ES-I3 (cell line): ENCODE measurements around the gene ALOX12B.
"Not testable (repeated sequence)": the region's sequence is repeated elsewhere in the genome, so short reads cannot be mapped to it uniquely, and the experiment has no call there.

Experiments
- H3K36me3 ChIP-seq: 2 replicates; pipeline ENCODE4 v1.6.1; 2013; ENCODE audit warnings: mild to moderate bottlenecking, low read length, control low read depth, moderate library complexity; ENCODE audit not compliant: insufficient read depth
- H3K4me1 ChIP-seq: 2 replicates; pipeline ENCODE4 v1.6.1; 2013; ENCODE audit warnings: mild to moderate bottlenecking, control low read depth, low read length; ENCODE audit not compliant: insufficient read depth
- H3K9ac ChIP-seq: 2 replicates; pipeline ENCODE4 v1.6.1; 2013; ENCODE audit warnings: low read depth, mild to moderate bottlenecking, low read length, moderate library complexity
- H3K9me3 ChIP-seq: 2 replicates; pipeline ENCODE4 v1.6.1; 2013; ENCODE audit warnings: mild to moderate bottlenecking, low read length, moderate library complexity; ENCODE audit not compliant: control insufficient read depth, insufficient read depth

ALOX12B gene

DNA sequence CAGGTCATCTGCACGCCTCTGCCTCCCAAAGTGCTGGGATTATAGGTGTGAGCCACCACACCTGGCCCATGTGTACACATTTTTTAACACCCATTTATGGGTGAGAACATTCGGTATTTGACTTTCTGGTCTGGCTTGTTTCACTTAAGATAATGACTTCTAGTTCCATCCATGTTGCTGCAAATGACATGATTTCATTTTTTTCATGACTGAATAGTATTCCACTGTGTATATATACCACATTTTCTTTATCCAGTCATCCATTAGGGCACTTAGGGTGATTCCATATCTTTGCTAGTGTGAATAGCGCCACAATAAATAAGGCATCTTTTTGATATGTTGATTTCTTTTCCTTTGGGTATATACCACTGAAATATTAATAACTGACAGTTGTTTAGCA, 5.6 kb downstream of the ALOX12B start:
- Histone ChIP-seq H3K36me3 (no peaks in the 10 kb centered on the region), H3K4me1 (no peaks in the 10 kb centered on the region), H3K9ac (no peak overlapping the region), H3K9me3 (no peaks in the 10 kb centered on the region)

DNA sequence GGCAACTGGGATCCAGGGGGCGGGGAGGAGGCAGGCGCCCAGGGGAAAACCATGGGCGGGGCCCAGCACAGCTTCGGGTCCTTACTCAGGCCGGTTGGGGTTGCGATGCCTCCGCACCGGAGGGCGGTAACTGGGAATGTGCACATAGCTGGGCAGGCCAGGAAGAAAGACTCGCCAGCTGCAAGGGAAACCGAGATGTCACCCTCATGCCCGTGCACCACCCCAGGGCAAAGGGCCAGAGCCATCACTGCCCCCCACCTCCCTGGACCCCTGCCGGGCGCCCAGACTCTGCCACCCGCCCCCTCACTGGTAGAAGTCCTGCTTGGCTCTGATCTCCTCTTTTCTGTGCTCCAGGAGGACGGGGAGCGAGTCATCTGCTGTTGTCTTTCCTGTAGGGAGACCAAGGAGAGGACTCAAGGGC, 6.7 kb downstream of the ALOX12B start:
- Histone ChIP-seq H3K4me1 (no peaks in the 10 kb centered on the region), H3K9me3 (no peaks in the 10 kb centered on the region), H3K36me3 (no peaks in the 10 kb centered on the region), H3K9ac (peak overlapping the region; percentile 56; the same call in 1 of the 2 replicates)

DNA sequence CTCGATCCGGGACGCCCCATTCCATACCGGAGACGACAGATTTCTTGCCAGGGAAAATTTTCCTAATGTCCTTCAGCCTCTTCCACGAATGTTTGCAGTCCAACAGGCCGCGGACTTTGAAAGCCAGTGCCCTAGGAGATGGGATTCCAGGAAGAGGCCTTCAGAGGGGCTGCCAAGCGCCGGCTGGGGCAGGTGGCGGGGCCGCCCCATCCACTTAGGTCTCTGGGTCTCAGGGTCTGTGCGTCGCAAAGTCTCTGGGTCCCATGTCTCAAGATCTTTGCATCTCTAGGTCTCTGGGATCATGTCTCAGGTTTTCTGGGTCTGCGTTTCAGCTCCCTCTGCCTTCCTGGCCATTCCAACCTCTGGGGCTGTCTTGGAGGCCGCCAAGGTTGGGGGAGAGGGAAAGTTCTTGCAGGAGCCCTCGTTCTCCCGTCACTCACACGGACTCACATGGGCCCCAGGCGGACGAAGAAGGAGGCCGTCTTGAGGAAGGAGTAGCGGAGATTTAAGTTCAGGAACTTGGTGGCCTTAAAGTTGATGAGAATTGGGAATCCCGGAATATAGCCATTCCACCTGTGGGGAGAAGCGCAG, 7.2 kb downstream of the ALOX12B start:
- H3K9me3 ChIP-seq, result no peaks in the 10 kb centered on the region
- no peaks in the 10 kb centered on the region for H3K36me3 ChIP-seq
- H3K9ac ChIP-seq, result peak overlapping the region; percentile 56; the same call in 1 of the 2 replicates
- H3K4me1 ChIP-seq, result no peaks in the 10 kb centered on the region

DNA sequence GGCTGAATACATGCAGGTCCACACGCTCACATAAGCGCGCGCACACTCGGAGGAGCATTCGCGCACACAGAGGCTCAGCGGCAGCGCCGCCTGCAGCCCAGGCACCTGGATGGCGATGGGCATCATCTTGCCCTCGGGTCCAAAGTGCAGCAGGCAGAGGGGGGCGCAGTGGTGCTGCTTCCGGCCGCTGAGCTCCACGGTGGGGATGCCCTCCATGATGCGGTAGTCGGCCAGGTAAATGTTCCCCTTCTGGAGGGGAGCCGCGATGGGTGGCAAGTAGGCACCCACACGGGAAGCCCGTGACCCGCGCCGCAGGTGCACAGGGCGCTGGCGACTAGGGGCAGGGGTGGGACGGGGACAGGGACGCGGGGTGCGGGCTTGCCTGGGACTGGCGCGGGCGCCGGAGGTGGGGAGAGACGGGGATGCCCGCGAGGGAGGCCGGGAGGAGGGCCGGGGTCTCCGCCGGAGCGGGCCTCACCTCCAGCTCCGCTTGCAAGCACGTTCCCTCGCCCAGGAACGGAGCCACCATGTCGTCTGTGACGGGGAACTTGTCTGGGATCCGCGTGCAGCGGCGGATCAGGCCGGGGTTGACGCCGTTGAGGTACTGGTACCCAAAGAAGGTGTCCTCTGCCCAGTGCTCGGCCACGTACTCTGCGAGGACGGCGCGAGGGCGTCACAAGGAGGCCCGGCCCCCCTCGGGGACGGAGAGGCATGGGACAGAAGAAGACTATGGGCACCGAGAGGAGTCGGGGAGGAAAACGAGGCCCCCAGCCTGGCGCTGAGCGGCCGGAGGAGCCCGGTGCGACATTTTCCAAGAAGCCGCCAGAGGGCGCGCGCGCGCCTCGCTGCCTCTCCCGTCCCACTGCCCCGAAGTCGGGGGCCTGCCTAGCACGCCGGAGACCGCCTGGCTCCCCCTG, 8.0 kb downstream of the ALOX12B start:
- Histone ChIP-seq H3K9ac (peak overlapping the region; percentile 56; the same call in 1 of the 2 replicates), H3K4me1 (no peaks in the 10 kb centered on the region), H3K36me3 (no peaks in the 10 kb centered on the region), H3K9me3 (no peaks in the 10 kb centered on the region)

DNA sequence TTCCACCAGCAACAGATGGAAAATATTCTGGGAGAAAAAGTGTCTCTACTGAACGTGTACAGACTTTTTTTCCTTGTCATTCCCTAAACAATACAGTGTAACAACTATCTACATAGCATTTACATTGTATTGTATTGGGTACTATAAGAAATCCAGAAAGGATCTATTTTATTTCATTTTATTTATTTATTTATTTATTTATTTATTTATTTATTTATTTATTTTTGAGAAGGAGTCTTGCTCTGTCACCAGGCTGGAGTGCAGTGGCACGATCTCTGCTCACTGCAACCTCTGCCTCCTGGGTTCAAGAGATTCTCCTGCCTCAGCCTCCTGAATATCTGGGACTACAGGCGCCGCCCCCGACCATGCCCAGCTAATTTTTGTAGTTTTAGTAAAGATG, 9.6 kb downstream of the ALOX12B start:
- not testable (repeated sequence) for H3K36me3 ChIP-seq, H3K4me1 ChIP-seq, H3K9me3 ChIP-seq, H3K9ac ChIP-seq

DNA sequence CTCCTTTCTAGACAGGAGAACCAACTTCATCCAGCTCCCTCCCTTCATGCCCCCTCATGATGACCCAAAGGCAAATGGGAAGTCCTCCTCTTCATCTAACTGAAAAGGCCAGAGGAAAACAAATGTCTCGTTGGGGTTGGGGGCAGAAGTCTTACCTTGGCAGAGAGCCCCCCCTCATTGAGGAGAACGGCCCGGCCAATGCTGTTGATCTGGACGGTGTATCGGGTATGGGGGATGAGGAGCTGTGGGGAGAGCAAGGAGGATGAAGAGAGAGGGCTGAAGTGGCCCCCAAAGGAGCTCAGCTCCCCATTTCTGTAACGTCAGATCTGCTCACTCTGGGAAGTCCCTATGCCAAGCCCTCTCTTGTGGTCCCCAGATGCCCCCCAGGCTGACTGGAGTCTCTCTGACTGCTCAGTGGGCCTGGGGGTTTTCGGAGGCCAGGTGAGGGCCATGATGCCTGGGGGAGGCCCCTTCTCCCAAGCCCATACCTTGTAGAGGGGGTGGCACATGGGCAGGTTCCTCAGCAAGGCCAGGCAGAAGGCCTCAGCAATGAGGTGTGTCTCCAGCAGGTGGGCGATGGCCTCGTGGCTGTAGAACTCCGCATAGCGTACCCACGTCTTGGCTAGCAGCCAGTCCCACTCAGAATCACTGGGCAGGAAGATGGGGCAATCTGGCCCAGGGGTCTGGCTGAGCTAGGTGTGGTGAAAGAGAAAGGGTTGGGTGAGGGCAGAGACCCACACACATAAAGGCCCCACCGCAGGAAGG, 10.8 kb downstream of the ALOX12B start:
- H3K9me3 ChIP-seq, result no peaks in the 10 kb centered on the region
- no peaks in the 10 kb centered on the region; the same call in 1 of the 2 replicates for H3K4me1 ChIP-seq
- H3K36me3 ChIP-seq, result no peaks in the 10 kb centered on the region
- H3K9ac ChIP-seq, result no peak overlapping the region

DNA sequence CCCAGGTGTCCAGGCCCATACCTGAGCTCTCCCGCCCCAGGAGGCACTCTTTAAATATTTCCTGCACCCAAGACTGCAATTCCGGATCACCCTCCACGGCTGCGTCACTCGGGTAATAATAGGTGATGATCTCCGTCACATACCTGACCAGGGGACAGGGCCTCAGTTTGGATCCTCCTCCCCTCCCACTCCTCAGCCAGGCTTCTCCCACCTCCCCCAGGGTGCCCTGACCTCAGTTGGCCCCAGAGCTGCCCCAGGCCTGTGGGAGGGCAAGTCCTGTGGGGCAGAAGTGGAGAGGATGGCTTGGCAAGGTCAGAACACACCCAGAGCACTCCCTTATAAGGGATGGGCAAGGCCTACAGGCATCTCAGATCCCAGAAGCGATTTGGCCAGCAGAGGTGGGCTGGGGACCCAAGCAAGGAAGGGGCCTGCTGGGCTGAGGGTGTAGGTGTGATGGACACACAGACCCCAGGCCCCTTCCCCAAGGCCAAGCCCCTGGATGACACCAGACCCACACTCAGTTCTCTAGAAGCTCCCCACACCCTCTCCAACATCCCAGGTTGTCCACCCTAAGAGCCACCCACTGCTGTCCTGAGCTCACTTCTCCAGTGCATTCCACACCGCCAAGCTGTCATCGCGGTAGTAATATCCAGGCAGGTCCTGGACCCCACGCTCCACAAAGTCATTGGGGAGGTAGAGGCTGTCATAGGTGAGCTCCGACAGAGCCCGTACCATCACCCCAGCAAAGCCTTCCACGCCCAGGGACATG, 11.8 kb downstream of the ALOX12B start:
- H3K36me3 ChIP-seq, result no peaks in the 10 kb centered on the region
- H3K9ac ChIP-seq, result no peak overlapping the region
- no peaks in the 10 kb centered on the region for H3K9me3 ChIP-seq
- no peaks in the 10 kb centered on the region; the same call in 1 of the 2 replicates for H3K4me1 ChIP-seq

DNA sequence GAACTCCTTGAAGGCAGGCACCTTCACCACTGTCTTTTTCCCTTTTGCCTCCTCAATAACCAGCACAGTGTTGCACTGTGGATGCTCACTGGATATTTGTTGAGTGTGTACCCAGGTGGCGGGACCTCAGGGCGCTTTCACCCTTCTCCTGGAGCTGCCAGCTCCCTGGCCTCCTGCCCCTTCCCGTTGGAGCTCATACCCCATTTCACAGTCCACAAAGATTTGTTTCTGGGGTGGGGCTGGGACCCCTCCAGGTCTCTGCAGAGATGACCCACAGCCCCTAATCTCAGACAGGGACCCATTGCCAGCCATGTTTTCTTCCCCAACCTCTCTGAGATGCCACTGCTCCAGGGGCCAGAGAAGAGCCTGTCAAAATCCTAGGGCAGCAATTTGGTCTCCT, 12.4 kb downstream of the ALOX12B start:
- Histone ChIP-seq H3K4me1 (no peaks in the 10 kb centered on the region; the same call in 1 of the 2 replicates), H3K36me3 (no peaks in the 10 kb centered on the region), H3K9ac (no peak overlapping the region), H3K9me3 (no peaks in the 10 kb centered on the region)

DNA sequence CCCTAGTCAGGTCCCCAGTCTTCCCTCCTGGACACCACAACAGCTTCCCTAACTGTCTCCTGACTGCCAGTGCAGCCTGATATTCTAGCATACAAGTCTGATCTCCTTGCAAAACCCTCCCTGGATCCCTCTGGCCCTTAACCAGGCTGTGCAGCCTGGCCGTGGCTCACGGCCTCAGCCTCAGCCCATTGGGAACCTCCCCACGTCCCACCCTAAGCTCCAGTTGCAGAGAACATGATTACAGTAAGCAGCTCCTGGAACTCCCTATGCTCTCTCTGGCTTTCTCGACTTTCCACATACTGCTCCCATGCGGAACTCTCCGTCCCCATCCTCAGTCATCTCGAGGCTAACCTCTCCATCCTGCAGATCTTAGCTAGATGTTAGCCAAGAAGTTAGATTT, 13.0 kb downstream of the ALOX12B start:
- Histone ChIP-seq H3K9ac (no peak overlapping the region), H3K4me1 (no peaks in the 10 kb centered on the region; the same call in 1 of the 2 replicates), H3K36me3 (no peaks in the 10 kb centered on the region), H3K9me3 (no peaks in the 10 kb centered on the region)

DNA sequence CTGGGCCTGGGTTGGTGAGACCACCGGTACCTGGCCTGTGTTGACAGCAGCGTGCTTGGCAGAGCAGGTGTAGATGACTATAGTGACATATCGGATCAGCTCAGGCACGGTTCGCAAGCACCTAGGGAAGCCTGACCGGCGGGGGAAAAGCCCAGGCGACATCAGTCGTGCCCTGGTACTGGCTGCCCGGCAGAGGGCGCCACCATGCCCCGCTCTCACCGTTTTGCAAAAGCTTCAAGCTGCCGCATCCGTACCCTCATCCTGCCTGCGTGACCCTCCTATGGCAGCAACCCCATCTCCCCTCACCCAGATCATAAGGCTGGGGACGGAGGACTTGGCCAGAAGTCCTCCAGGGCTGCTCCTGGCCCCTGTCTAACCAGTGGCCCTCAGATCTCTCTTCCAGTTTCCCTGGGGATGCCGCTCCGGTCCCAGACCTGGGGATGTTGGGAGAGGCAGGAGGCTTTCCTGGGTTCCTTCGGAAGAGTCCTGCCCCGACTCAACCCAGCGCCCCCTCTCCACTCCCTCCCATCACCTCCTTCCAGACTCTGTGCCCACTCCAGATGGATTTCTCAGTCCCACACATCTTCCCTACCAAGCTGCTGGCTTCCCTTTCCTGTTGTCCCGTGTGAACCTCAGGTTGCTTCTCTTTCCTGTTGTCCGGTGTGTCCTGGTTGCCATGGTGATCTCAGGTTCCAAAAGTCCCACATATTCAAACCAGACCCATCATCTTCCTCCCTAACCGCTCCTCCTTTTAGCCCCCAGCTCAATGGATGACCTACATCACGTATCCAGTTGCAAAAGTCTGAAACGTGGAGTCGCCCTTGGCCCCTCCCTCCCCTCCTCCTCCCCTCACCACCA, 13.7 kb downstream of the ALOX12B start:
- Histone ChIP-seq H3K4me1 (no peaks in the 10 kb centered on the region; the same call in 1 of the 2 replicates), H3K36me3 (no peaks in the 10 kb centered on the region), H3K9ac (peak overlapping the region; percentile 6; the same call in 1 of the 2 replicates), H3K9me3 (no peaks in the 10 kb centered on the region)

DNA sequence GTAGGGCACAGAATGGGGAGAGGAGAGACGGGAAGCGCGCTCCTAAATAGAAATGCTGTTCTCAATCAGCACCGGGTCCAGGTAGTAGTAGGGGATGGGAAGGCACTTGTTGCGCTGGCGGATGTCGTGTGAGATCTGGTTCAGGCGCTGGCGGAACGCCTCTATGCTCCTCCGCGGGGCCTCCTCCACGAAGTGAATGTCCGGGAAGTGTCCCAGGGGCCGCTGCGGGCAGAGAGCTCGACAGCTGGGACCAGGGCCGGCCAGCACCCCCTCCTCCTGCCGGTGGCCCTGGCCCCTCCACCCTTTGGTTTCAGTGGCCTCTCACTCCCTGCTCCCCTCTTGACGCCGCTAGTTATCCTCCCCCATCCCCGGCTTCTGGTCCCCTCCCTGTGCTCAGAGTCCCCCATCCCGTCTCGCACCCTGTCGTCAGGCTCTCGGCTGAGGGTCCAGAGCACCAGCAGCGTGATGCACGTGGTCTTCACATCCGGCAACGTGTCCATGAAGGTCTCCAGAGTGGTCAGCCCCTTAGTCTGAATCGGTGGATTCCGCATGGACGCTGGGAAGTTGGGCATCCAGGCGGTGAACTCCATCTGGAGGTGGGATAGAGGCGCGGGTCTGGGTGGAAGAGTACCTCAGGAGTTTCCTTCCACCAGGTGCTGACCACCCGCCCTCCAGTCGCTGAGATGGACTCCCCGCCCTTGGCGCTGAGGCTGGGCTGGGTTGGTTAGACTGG, 14.6 kb downstream of the ALOX12B start:
- H3K36me3 ChIP-seq, result no peaks in the 10 kb centered on the region

DNA sequence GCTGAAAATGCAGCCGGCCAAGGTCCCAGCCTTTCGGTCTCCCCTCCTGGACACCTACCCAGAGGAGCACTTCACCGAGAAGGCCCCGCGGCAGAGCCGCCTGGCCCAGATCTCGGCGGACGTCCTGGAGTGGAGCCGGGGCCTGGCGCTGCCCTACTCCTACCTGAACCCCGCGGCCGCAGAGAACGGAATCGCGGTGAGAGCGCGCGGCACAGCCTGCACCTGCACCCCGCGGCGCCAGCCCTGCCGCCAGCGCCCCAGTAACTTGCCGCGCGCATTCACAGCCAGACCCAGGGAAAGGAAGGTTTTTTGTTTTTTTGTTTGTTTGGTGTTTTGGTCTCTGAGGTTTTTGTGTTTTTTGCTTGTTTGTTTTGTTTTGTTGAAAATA, 15.2 kb downstream of the ALOX12B start:
- Histone ChIP-seq H3K9ac (peak overlapping the region; percentile 25; the same call in 1 of the 2 replicates), H3K4me1 (no peaks in the 10 kb centered on the region; the same call in 1 of the 2 replicates), H3K36me3 (no peaks in the 10 kb centered on the region), H3K9me3 (no peaks in the 10 kb centered on the region)

More for the DNA sequence above, 14.6 kb downstream of the ALOX12B start:
- H3K4me1 ChIP-seq, result no peaks in the 10 kb centered on the region; the same call in 1 of the 2 replicates
- peak overlapping the region; percentile 25; the same call in 1 of the 2 replicates for H3K9ac ChIP-seq
- no peaks in the 10 kb centered on the region for H3K9me3 ChIP-seq
